Peyer's patch (tissue), 4 donors: ENCODE results near the gene C9orf40. TPM values are rescaled to one million over a fixed set of nuclear protein-coding genes. Genes with fewer than 3 reads are reported as not detected.

ENCODE experiments used
- DNase-seq, 3 donors: peaks; one replicate each; pipeline ENCODE4 v3.0.0-alpha.2; 2017 to 2019
- H3K27ac ChIP-seq, 4 donors: fragments of 200-600 bp; sonication (generic); one replicate each; pipeline ENCODE4 v1.5.1; 2016 to 2019
- H3K27me3 ChIP-seq, 2 donors: fragments of 200-600 bp; sonication (generic); one replicate each; pipeline ENCODE4 v1.5.1; 2019
- H3K36me3 ChIP-seq, 3 donors: fragments of 200-600 bp; sonication (generic); one replicate each; pipeline ENCODE4 v1.5.1; 2016 to 2019
- H3K4me1 ChIP-seq, 4 donors: fragments of 200-600 bp; sonication (generic); one replicate each; pipeline ENCODE4 v1.5.1; 2016 to 2019
- H3K4me3 ChIP-seq, 4 donors: fragments of 200-600 bp; sonication (generic); 1 replicate in 3 of 4; 2 replicates in 1 of 4; pipeline ENCODE4 v1.5.1; 2016 to 2019; ENCODE audit warnings: mild to moderate bottlenecking in 1 of 4
- H3K9me3 ChIP-seq, 4 donors: fragments of 200-600 bp; sonication (generic); one replicate each; pipeline ENCODE4 v1.5.1; 2016 to 2019; ENCODE audit warnings: mild to moderate bottlenecking in 1 of 4
- POLR2A ChIP-seq, 2 donors: fragments of 450-650 bp; IDR thresholded peaks; one replicate each; pipeline ENCODE4 v1.5.1; 2017; ENCODE audit warnings: antibody characterized with exemption in 2 of 2, mild to moderate bottlenecking in 2 of 2, moderate library complexity in 2 of 2
- total RNA-seq, 4 donors: library from RNA; depleted of rRNA; stranded (reverse); fragments of >200 nt; gene quantifications; one replicate each; pipeline ENCODE4 v1.1.0, GENCODE V29; 2016
- TF ChIP-seq, protein P1 (sequence below), 6 experiments: fragments of 450-650 bp in 4 of 6; fragments of 200-600 bp in 2 of 6; sonication (generic) in 1 of 6; IDR thresholded peaks; one replicate each; pipeline ENCODE4 v1.5.1; 2017 to 2019; ENCODE audit warnings: antibody characterized with exemption in 6 of 6, mild to moderate bottlenecking in 3 of 6, moderate library complexity in 1 of 6

The C9orf40 gene
- total RNA-seq, 4 donors from 2014 or later = 8.3 to 22.2 (median 9.2) TPM

DNA sequence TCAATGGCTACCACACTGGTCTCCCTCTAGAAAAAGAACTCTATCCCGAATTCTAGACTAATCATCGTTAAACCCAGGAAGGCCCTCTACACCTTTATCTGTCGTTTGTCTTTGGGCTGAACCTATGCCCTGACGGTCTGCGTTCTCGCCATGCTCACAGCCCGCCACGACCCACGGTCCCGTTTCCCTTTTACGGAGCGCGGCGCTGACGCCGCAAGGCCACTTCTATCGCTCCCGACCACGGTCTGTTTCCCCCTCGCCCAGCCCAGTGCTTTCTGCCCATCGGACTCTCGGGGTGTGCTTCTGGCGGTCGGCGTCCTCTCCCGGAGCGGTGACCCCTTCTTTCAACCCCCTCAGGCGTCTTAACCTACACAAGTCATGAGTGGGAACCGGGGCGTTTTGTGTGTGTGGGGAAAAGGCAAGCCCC lies 974 bp downstream of the C9orf40 start:
- Histone ChIP-seq H3K36me3 (no peaks in the 10 kb centered on the region), H3K4me3 (peak overlapping the region; percentile 80 to 94 (median 87)), H3K4me1 (peaks cover 0 to 9% (median 0%) of the 10 kb centered on the region in 4 donors), H3K27ac (peak overlapping the region; percentile 95 to 98 (median 97)), H3K27me3 (no peaks in the 10 kb centered on the region), H3K9me3 (no peaks in the 10 kb centered on the region)
- no peak for TF ChIP-seq POLR2A (IDR thresholded peaks at IDR 0.05)
- TF ChIP-seq, protein P1, sequence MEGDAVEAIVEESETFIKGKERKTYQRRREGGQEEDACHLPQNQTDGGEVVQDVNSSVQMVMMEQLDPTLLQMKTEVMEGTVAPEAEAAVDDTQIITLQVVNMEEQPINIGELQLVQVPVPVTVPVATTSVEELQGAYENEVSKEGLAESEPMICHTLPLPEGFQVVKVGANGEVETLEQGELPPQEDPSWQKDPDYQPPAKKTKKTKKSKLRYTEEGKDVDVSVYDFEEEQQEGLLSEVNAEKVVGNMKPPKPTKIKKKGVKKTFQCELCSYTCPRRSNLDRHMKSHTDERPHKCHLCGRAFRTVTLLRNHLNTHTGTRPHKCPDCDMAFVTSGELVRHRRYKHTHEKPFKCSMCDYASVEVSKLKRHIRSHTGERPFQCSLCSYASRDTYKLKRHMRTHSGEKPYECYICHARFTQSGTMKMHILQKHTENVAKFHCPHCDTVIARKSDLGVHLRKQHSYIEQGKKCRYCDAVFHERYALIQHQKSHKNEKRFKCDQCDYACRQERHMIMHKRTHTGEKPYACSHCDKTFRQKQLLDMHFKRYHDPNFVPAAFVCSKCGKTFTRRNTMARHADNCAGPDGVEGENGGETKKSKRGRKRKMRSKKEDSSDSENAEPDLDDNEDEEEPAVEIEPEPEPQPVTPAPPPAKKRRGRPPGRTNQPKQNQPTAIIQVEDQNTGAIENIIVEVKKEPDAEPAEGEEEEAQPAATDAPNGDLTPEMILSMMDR (IDR thresholded peaks at IDR 0.05) = peak in 1 of 6 experiments; percentile 17
- peak; percentile 51 to 80 (median 76) for DNase-seq

DNA sequence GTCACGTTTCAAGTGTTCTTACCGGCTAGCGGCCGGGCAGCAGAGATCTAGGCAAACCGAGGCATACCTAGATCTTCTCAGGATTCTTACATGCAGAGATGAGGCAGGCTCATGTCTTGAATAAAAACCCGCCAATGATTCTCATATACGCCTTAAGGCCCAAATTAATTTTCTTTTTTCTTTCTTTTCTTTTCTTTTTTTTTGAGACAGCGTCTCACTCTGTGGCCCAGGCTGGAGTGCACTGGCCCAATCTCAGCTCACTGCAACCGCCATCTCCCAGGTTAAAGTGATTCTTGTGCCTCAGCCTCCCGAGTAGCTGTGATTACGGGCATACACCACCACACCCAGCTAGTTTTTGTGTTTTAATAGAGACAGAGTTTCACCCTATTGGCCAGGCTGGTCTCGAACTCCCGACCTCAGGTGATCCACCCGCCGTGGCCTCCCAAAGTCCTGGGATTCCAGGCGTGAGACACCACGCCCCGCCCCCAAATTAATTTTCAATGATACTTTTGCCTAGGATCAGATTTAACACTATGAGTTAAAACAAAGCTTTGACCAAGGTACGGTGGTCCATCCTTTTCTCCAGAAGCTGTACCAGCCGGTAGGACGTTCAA lies 1.5 kb downstream of the C9orf40 start:
- peak overlapping the region; percentile 95 to 98 (median 97) for H3K27ac ChIP-seq
- H3K27me3 ChIP-seq = no peaks in the 10 kb centered on the region
- peaks cover 0 to 9% (median 0%) of the 10 kb centered on the region in 4 donors for H3K4me1 ChIP-seq
- TF ChIP-seq, protein P1 (IDR thresholded peaks at IDR 0.05) = peak in 1 of 6 experiments; percentile 5
- TF ChIP-seq POLR2A (IDR thresholded peaks at IDR 0.05) = no peak
- H3K9me3 ChIP-seq = no peaks in the 10 kb centered on the region
- H3K36me3 ChIP-seq = no peaks in the 10 kb centered on the region
- DNase-seq = no peak
- peak overlapping the region; percentile 80 to 94 (median 87) for H3K4me3 ChIP-seq

DNA sequence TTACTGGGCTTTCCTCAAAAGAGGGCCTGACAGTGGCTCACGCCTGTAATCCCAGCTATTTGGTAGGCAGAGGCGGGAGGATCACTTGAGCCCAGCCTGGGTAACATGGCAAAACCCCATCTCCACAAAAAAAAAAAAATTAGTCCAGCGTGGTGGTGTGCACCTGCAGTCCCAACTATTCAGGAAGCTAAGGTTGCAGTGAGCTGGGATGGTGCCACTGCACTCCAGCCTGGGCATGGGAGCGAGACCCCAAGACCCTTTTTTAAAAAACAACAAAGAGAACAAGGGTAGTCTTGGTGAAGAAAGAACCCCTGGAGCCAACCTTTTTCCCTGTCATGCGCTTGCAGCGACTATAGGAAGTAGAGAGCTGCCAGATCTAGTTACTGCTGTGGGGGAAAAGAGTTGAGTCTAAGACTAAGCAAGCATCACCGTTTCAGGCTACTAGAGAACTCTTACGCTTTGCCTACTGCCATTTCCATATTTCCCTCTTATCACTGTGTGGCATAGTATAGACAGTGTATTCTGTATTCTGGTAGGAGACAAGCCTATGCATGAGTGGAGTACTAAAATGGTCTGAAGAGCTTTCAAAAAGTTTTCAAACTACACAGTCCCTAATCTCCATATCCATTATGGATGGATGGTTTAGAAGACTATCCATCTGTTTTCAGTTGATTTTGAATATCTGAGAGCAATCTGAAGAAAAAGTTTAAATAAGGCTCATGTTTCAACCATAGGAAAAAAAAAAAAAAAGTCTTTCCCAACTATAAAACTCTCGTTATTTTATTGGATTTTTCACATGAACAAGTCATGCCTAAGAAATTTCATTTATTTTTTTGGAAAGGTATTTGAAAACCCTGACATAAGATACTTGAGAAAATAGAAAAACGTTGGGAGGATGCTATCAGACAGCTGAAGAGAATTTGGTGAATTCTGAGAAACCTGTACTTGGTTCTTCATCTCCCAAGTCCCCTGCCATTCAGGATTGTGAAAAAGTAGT lies 2.6 kb downstream of the C9orf40 start:
- Histone ChIP-seq H3K9me3 (no peaks in the 10 kb centered on the region), H3K4me3 (no peak overlapping the region), H3K4me1 (peaks cover 0 to 9% (median 0%) of the 10 kb centered on the region in 4 donors), H3K27me3 (no peaks in the 10 kb centered on the region), H3K27ac (no peak overlapping the region), H3K36me3 (no peaks in the 10 kb centered on the region)
- DNase-seq = no peak
- TF ChIP-seq POLR2A (IDR thresholded peaks at IDR 0.05) = no peak
- TF ChIP-seq, protein P1 (IDR thresholded peaks at IDR 0.05) = no peak

DNA sequence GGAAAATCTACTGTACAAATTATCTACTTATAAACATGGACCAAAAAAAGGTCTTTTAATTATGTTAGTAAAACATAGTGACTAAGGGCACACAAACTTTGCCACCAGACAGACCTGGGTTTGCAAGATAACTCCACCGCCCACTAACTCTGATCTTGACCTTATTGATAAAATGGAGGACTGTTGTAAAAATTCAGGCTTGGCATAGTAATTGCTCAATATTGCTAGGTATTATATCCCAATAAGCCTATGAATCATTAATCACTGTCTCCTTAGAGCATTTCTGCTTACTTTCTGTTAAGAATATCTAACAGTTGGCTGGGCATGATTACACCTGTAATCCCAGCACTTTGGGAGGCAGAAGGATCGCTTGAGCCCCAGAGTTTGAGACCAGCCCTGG lies 3.8 kb downstream of the C9orf40 start:
- no peaks in the 10 kb centered on the region for H3K9me3 ChIP-seq
- DNase-seq = no peak
- TF ChIP-seq, protein P1 (IDR thresholded peaks at IDR 0.05) = peak in 1 of 6 experiments; percentile 2
- TF ChIP-seq POLR2A (IDR thresholded peaks at IDR 0.05) = no peak
- peak overlapping the region in 1 of 4 donors; percentile 18 for H3K27ac ChIP-seq
- H3K4me3 ChIP-seq = no peak overlapping the region
- H3K36me3 ChIP-seq = no peaks in the 10 kb centered on the region
- peaks cover 0 to 9% (median 0%) of the 10 kb centered on the region in 4 donors for H3K4me1 ChIP-seq
- H3K27me3 ChIP-seq = no peaks in the 10 kb centered on the region

DNA sequence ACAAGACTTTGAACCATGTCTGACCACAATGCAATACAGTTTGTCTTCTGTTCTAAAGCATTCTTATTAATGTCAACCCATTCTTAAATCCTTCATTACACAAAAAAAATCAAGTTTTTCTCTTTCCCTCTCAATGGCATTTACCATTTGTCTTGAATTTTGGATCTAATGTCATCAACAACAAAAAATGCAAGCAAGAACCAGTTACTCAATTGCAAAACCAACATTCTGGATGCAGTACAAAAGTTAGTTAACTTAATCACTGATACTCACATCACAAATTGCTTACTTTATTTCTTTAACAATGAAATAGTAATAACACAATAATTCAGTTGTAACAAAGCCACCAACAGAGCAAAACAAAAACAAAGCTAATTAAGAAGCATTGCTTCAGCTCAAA lies 6.0 kb downstream of the C9orf40 start:
- peaks cover 0 to 9% (median 0%) of the 10 kb centered on the region in 4 donors for H3K4me1 ChIP-seq
- H3K9me3 ChIP-seq = no peaks in the 10 kb centered on the region
- H3K36me3 ChIP-seq = no peaks in the 10 kb centered on the region
- H3K27ac ChIP-seq = no peak overlapping the region
- no peaks in the 10 kb centered on the region for H3K27me3 ChIP-seq
- DNase-seq = no peak
- H3K4me3 ChIP-seq = no peak overlapping the region
- TF ChIP-seq POLR2A (IDR thresholded peaks at IDR 0.05) = no peak
- TF ChIP-seq, protein P1 (IDR thresholded peaks at IDR 0.05) = no peak
